ENCODE data around the gene DBNDD2. TPM values are rescaled to one million over a fixed set of nuclear protein-coding genes. Genes with fewer than 3 reads are reported as not detected.

The DBNDD2 gene
- total RNA-seq, 2 experiments from 2014 or later: 13.8 to 15.5 TPM

GRCh38 chr20:45440424-45440823, 32.3 kb downstream of the DBNDD2 start:
- Mint-ChIP-seq H3K4me3 (no peak overlapping the region), H3K36me3 (ENCODE audit: low read depth) (no peaks in the 10 kb centered on the region), H3K4me1 (ENCODE audit: low read depth) (peaks cover 26% of the 10 kb centered on the region), H3K27ac (no peak overlapping the region), H3K9me3 (no peaks in the 10 kb centered on the region), H3K27me3 (peaks cover 4% of the 10 kb centered on the region)
- POLR2A ChIA-PET: interaction anchor here (1.2 to 1.7 kb wide), 2 partner anchors 67 to 375 kb away, joined by 3 to 4 read pairs; no protein-coding TSS in a partner anchor
- intact Hi-C loops (cut with micrococcal nuclease): no loop called here
- CTCF ChIA-PET: interaction anchor here (1.2 to 14.4 kb wide), 4 partner anchors 11 to 119 kb away, joined by 3 to 549 read pairs (median 86); partner anchors contain the start of genes SYS1 and TP53TG5
- no peak for TF ChIP-seq CTCF (IDR thresholded peaks at IDR 0.05)
- ATAC-seq: no peak
- DNase-seq: no peak

GRCh38 chr20:45440891-45441685, 33.0 kb downstream of the DBNDD2 start:
- H3K27ac Mint-ChIP-seq: no peak overlapping the region
- H3K4me1 Mint-ChIP-seq (ENCODE audit: low read depth): peaks cover 26% of the 10 kb centered on the region
- peaks cover 6% of the 10 kb centered on the region for H3K27me3 Mint-ChIP-seq
- H3K4me3 Mint-ChIP-seq: no peak overlapping the region
- TF ChIP-seq CTCF (IDR thresholded peaks at IDR 0.05): no peak
- POLR2A ChIA-PET: no interaction called here
- ATAC-seq (no peak), DNase-seq (no peak)
- no peaks in the 10 kb centered on the region for H3K36me3 Mint-ChIP-seq (ENCODE audit: low read depth)
- H3K9me3 Mint-ChIP-seq: no peaks in the 10 kb centered on the region
- intact Hi-C loops (cut with micrococcal nuclease): no loop called here
- CTCF ChIA-PET: interaction anchor here (1.2 to 14.4 kb wide), 2 partner anchors 24 to 71 kb away, joined by 3 to 549 read pairs; partner anchors contain the start of genes SYS1 and TP53TG5

- peaks cover 6% of the 10 kb centered on the region for H3K27me3 Mint-ChIP-seq
- H3K36me3 Mint-ChIP-seq (ENCODE audit: low read depth): no peaks in the 10 kb centered on the region
- no peak for ATAC-seq
- POLR2A ChIA-PET: no interaction called here
- CTCF ChIA-PET: no interaction called here
- DNase-seq: no peak
- H3K4me3 Mint-ChIP-seq: no peak overlapping the region
- intact Hi-C loops (cut with micrococcal nuclease): no loop called here
- H3K27ac Mint-ChIP-seq: no peak overlapping the region
- H3K9me3 Mint-ChIP-seq: no peaks in the 10 kb centered on the region
- TF ChIP-seq CTCF (IDR thresholded peaks at IDR 0.05): no peak
- H3K4me1 Mint-ChIP-seq (ENCODE audit: low read depth): peaks cover 26% of the 10 kb centered on the region
Measured at GRCh38 chr20:45441746-45442145, 33.7 kb downstream of the DBNDD2 start.

GRCh38 chr20:45444050-45444449, 36.0 kb downstream of the DBNDD2 start:
- Mint-ChIP-seq H3K27me3 (peaks cover 6% of the 10 kb centered on the region), H3K27ac (no peak overlapping the region), H3K36me3 (ENCODE audit: low read depth) (peaks cover 2% of the 10 kb centered on the region), H3K4me1 (ENCODE audit: low read depth) (peaks cover 22% of the 10 kb centered on the region), H3K9me3 (no peaks in the 10 kb centered on the region), H3K4me3 (no peak overlapping the region)
- TF ChIP-seq CTCF (IDR thresholded peaks at IDR 0.05): no peak
- ATAC-seq (peak; percentile 49), DNase-seq (peak; percentile 50)
- ChIA-PET POLR2A (interaction anchor here (0.6 to 1.1 kb wide), 2 partner anchors 71 to 748 kb away, joined by 3 to 4 read pairs; no protein-coding TSS in a partner anchor), CTCF (interaction anchor here (0.9 to 4.3 kb wide), 6 partner anchors 24 to 125 kb away, joined by 3 to 25 read pairs (median 4); partner anchors contain the start of gene SYS1)
- intact Hi-C loops (cut with micrococcal nuclease): no loop called here

All from activated CD8-positive, alpha-beta T cell treated with anti-CD3 and anti-CD28 coated beads for 36 hours (primary cell).